CD4-positive, alpha-beta T cell (primary cell): ENCODE measurements around the gene WNK2. TPM values are rescaled to one million over a fixed set of nuclear protein-coding genes. Genes with fewer than 3 reads are reported as not detected.

Experiments
- ATAC-seq: fragments of 200-7000 bp; cut with Tn5 transposase; one replicate; pipeline ENCODE4 v1.10.0; 2022; ENCODE audit warnings: mild to moderate bottlenecking; ENCODE audit not compliant: poor library complexity
- CTCF ChIA-PET: fragments of 350-600 bp; sonication (Branson Sonifier 250); formaldehyde crosslinking; loops from one replicate; lab custom pipeline; 2021; ENCODE audit warnings: antibody characterized with exemption, inconsistent platforms; lab: Charles Lee
- POLR2A ChIA-PET: fragments of 350-600 bp; sonication (Branson Sonifier 250); formaldehyde crosslinking; loops from one replicate; lab custom pipeline; 2021; ENCODE audit warnings: antibody characterized with exemption, inconsistent platforms; lab: Charles Lee
- DNase-seq, 14 experiments: peaks; one replicate each; pipeline ENCODE4 v3.0.0-alpha.2; 2013 to 2020; ENCODE audit warnings: mixed read lengths in 2 of 14
- H3K27ac ChIP-seq, 2 donors: one replicate each; pipeline versions ENCODE4 v1.5.1 to v1.7.0; 2013; ENCODE audit warnings: low read length in 2 of 2, low read depth in 1 of 2, mild to moderate bottlenecking in 1 of 2
- H3K27me3 ChIP-seq, 2 experiments: 1 replicate in 1 of 2; 2 replicates in 1 of 2; pipeline versions ENCODE4 v1.6.1 to v1.7.0; 2013; ENCODE audit warnings: low read length in 2 of 2, control low read depth in 1 of 2, mild to moderate bottlenecking in 1 of 2, moderate library complexity in 1 of 2; ENCODE audit not compliant: insufficient read depth in 2 of 2, control insufficient read depth in 1 of 2
- H3K36me3 ChIP-seq: one replicate; pipeline ENCODE4 v1.6.1; 2013; ENCODE audit warnings: low read length, control low read depth; ENCODE audit not compliant: insufficient read depth
- H3K4me1 ChIP-seq: one replicate; pipeline ENCODE4 v1.6.1; 2013; ENCODE audit warnings: low read length, control low read depth; ENCODE audit not compliant: insufficient read depth
- H3K4me3 ChIP-seq: one replicate; pipeline ENCODE4 v1.5.1; 2013; ENCODE audit warnings: mild to moderate bottlenecking, low read length, moderate library complexity
- H3K9me3 ChIP-seq, 2 experiments: 1 replicate in 1 of 2; 2 replicates in 1 of 2; pipeline versions ENCODE4 v1.6.1 to v1.7.0; 2013; ENCODE audit warnings: low read length in 2 of 2, mild to moderate bottlenecking in 2 of 2, control low read depth in 1 of 2, moderate library complexity in 1 of 2; ENCODE audit not compliant: control insufficient read depth in 1 of 2, insufficient read depth in 1 of 2
- H3K27ac Mint-ChIP-seq: one replicate; pipeline ENCODE4 v1.8.0; 2020; ENCODE audit warnings: mixed read lengths
- H3K27me3 Mint-ChIP-seq: one replicate; pipeline ENCODE4 v1.8.0; 2021; ENCODE audit warnings: mixed read lengths
- H3K36me3 Mint-ChIP-seq: one replicate; pipeline ENCODE4 v1.8.0; 2021; ENCODE audit warnings: low read depth, mixed read lengths
- H3K4me1 Mint-ChIP-seq: one replicate; pipeline ENCODE4 v1.8.0; 2021; ENCODE audit warnings: low read depth, mixed read lengths
- H3K4me3 Mint-ChIP-seq: one replicate; pipeline ENCODE4 v1.8.0; 2020; ENCODE audit warnings: mild to moderate bottlenecking, mixed read lengths
- H3K9me3 Mint-ChIP-seq: one replicate; pipeline ENCODE4 v1.8.0; 2020; ENCODE audit warnings: mixed read lengths
- intact Hi-C, 2 experiments: fragments of 100-400 bp; cut with DNase I in 1 of 2; cut with micrococcal nuclease in 1 of 2; formaldehyde crosslinking; loops; one replicate each; pipeline versions ENCODE4 v1.15.1 to v1.9.0; 2023 to 2025; cut with DNase I, micrococcal nuclease
- total RNA-seq, 174 experiments: library from RNA in 2 of 174; stranded (reverse) in 2 of 174; gene quantifications; one replicate each; pipeline ENCODE4 v1.2.3 and lab custom pipeline; 2021 to 2026
- TF ChIP-seq, protein P1 (sequence below): fragments of 200-600 bp; IDR thresholded peaks from one replicate; pipeline ENCODE4 v1.8.0; 2022; ENCODE audit warnings: antibody characterized with exemption, mild to moderate bottlenecking

WNK2 gene
- total RNA-seq, 2 experiments from 2014 or later: 0.19 to 0.22 TPM

DNA sequence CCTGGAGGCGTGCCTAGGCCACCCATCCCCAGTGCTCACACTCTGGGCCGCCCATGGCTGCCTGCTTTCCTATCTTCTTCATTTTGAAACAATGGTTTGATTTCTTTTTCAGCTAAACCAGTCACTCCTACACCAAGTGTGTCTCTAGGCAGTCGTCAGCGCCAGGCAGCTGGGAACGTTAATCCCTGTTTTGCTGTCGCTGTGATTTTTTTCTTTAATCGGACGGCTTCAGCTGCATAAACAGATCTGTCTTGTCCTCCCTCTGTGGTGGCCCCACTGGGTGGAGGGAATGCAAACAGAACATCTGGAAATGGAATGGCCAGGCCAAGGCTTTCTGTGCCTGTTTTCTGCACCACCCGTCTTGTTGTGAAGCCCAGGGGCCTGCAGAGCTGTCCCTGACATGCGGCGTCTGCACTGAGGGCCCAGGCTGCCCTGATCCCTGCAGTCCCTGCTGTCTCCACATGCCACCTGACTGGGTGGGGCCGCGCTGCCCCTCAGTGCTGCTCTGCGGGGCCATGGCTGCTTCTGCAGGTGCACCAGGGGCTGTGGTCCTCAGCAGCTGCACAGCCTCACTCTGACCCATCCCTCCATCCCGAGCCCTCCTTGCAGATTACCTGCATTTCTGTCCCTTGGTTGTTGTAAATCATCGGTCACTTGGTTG lies 51.5 kb downstream of the WNK2 start:
- H3K4me3 Mint-ChIP-seq: no peak overlapping the region
- peaks cover 8% of the 10 kb centered on the region for H3K4me1 ChIP-seq
- peaks cover 4% of the 10 kb centered on the region for H3K9me3 Mint-ChIP-seq
- no peak overlapping the region for H3K4me3 ChIP-seq
- peaks cover 8% of the 10 kb centered on the region for H3K4me1 Mint-ChIP-seq
- TF ChIP-seq, protein P1, sequence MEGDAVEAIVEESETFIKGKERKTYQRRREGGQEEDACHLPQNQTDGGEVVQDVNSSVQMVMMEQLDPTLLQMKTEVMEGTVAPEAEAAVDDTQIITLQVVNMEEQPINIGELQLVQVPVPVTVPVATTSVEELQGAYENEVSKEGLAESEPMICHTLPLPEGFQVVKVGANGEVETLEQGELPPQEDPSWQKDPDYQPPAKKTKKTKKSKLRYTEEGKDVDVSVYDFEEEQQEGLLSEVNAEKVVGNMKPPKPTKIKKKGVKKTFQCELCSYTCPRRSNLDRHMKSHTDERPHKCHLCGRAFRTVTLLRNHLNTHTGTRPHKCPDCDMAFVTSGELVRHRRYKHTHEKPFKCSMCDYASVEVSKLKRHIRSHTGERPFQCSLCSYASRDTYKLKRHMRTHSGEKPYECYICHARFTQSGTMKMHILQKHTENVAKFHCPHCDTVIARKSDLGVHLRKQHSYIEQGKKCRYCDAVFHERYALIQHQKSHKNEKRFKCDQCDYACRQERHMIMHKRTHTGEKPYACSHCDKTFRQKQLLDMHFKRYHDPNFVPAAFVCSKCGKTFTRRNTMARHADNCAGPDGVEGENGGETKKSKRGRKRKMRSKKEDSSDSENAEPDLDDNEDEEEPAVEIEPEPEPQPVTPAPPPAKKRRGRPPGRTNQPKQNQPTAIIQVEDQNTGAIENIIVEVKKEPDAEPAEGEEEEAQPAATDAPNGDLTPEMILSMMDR: no peak
- POLR2A ChIA-PET: no interaction called here
- intact Hi-C loops: no loop called here
- H3K27me3 ChIP-seq: peaks cover 9 to 12% of the 10 kb centered on the region in 2 experiments
- DNase-seq: no peak
- no peak overlapping the region for H3K27ac Mint-ChIP-seq
- peaks cover 4% of the 10 kb centered on the region for H3K27me3 Mint-ChIP-seq
- CTCF ChIA-PET: no interaction called here
- H3K9me3 ChIP-seq: peaks cover 0 to 41% of the 10 kb centered on the region in 2 experiments
- no peak overlapping the region for H3K27ac ChIP-seq
- no peak for ATAC-seq
- H3K36me3 Mint-ChIP-seq: no peaks in the 10 kb centered on the region
- H3K36me3 ChIP-seq: no peaks in the 10 kb centered on the region

DNA sequence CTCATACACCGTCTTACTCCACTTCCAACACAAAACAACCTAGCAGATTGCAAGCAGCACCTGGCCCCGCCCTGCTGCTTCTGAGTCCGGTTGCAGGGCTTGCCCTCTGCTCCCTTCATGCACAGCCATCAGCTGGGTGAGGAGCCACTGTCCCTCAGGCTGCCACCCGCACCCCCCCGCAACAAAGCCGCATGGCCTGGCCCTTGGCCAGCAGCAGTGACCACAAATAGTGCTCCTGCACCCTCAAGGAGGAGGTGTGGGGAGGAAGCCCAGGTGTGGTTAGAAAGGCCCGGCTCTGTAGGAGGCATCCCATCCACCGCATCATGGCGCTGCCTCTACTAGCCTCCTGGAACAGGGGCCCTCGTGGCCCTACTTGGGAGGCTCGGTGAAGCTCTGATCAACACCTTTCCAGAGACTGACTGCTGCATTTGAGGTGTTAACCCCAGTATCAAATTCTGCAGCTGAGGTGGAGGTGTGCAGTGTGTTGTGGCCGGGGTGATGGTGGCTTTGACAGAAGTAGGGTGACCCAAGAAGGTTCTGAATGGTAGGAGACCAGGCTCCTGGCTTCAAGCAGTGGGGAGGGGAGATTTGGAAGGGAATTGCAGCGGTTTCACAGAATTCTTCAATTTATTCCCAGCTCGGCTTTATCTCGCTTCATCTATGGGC lies 52.7 kb downstream of the WNK2 start:
- H3K9me3 ChIP-seq: peaks cover 0 to 32% of the 10 kb centered on the region in 2 experiments
- Mint-ChIP-seq H3K36me3 (no peaks in the 10 kb centered on the region), H3K27ac (no peak overlapping the region), H3K27me3 (no peaks in the 10 kb centered on the region), H3K9me3 (peaks cover 4% of the 10 kb centered on the region), H3K4me1 (peaks cover 8% of the 10 kb centered on the region), H3K4me3 (no peak overlapping the region)
- TF ChIP-seq, protein P1: no peak
- POLR2A ChIA-PET: no interaction called here
- CTCF ChIA-PET: no interaction called here
- DNase-seq (peak in 1 of 14 experiments; percentile 39), ATAC-seq (no peak)
- intact Hi-C loops: no loop called here
- no peak overlapping the region for H3K4me3 ChIP-seq
- H3K36me3 ChIP-seq: no peaks in the 10 kb centered on the region
- H3K27ac ChIP-seq: no peak overlapping the region
- H3K4me1 ChIP-seq: peaks cover 8% of the 10 kb centered on the region
- H3K27me3 ChIP-seq: peaks cover 7 to 9% of the 10 kb centered on the region in 2 experiments

DNA sequence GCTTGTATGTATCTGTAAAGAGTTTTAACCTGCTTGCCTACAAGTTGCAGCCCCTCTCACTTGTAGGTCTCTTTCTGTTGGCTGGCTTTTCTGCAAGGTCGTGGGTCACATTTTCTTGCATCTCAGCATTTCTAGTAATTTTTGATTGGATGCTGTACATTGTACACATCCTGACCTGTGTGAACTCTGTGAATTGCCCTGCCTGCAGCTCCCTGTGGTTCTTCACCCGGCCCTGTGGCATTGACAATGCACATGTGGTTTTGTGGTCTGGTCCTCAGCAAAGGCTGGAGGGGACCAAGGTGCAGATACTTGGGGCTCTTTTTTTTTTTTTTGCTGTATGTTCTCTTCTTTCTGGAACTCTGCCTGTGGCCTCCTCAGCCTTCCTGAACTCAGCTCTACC lies 53.6 kb downstream of the WNK2 start:
- peaks cover 4% of the 10 kb centered on the region for H3K9me3 Mint-ChIP-seq
- H3K4me1 Mint-ChIP-seq: peaks cover 8% of the 10 kb centered on the region
- ATAC-seq: no peak
- peaks cover 0 to under 1% of the 10 kb centered on the region in 2 experiments for H3K27me3 ChIP-seq
- ChIA-PET POLR2A (no interaction called here), CTCF (no interaction called here)
- TF ChIP-seq, protein P1: no peak
- peak in 1 of 14 experiments; percentile 36 for DNase-seq
- no peak overlapping the region for H3K4me3 ChIP-seq
- H3K27ac ChIP-seq: no peak overlapping the region
- no peak overlapping the region for H3K27ac Mint-ChIP-seq
- no peaks in the 10 kb centered on the region for H3K27me3 Mint-ChIP-seq
- H3K4me1 ChIP-seq: peaks cover 8% of the 10 kb centered on the region
- no peaks in the 10 kb centered on the region for H3K36me3 Mint-ChIP-seq
- H3K4me3 Mint-ChIP-seq: no peak overlapping the region
- peaks cover 0 to 32% of the 10 kb centered on the region in 2 experiments for H3K9me3 ChIP-seq
- H3K36me3 ChIP-seq: no peaks in the 10 kb centered on the region
- intact Hi-C loops: no loop called here
